NCI-H1092 treated with DMSO at 0.1 percent for 48 hours (cell line): Measurements from ENCODE around the gene FOXR1.
A peak's percentile ranks its signal among the peaks of the same experiment; 100 is the strongest.
"Not testable (repeated sequence)": the region's sequence is repeated elsewhere in the genome, so short reads cannot be mapped to it uniquely, and the experiment has no call there.

Experiments used
- DNase-seq: peaks from one replicate; lab custom pipeline; 2025; lab: John Stamatoyannopoulos, UW

Gene FOXR1

DNA sequence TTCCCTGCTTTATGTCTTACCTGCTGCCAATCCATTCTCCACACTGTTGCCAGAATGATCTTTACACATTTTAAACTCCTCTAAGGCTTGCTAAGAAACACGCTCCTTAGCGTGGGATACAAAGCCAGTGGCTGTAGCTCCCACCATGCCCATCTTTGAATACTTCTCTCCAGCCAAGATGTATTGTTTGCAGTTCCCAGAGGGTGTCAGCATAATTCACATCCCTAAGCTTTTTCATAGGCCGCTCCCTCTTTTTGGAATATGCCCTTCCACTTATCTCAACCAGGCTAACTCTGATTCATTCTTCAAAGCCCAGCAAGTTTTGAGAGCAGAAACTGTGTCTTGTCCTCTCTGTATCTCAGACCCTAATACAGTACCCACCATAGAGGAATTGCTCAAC, 23.6 kb upstream of the FOXR1 start:
- no peak for DNase-seq

DNA sequence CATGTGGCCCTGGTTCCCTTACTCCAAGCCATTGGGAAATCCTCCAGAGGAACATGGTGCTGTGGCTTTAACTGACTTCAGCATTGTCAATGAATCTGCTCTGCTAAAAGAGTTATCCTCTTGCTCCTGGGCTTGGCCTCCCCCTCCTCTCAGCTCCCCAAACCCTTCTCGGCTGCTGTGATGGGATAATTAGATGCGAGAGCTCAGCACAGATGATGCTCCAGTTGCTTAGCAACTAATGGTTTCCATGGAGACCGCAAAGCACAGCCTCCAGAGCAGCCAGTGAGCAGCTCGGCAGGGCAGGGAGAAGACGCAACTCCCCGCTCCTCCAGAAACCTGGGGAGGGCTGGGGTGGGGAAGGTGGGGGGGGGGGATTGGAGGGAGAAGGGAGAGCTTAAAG, 18.3 kb upstream of the FOXR1 start:
- peak; percentile 36 for DNase-seq

DNA sequence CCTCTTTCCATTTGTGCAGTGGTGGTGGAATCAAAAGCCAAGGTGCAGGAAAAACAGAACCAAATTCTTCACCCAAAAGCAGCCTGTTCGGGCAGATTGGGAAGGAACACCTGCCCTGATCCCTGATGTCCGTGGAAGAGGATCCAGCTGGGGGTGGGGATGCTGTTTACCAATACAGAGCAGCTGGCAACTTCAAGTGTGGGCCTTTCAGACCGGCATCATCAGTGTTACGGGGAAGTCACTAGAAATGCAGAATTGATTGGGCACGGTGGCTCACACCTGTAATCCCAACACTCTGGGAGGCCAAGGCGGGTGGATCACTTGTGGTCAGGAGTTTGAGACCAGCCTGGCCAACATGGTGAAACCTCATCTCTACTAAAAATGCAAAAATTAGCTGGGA, 17.6 kb upstream of the FOXR1 start:
- not testable (repeated sequence) for DNase-seq

DNA sequence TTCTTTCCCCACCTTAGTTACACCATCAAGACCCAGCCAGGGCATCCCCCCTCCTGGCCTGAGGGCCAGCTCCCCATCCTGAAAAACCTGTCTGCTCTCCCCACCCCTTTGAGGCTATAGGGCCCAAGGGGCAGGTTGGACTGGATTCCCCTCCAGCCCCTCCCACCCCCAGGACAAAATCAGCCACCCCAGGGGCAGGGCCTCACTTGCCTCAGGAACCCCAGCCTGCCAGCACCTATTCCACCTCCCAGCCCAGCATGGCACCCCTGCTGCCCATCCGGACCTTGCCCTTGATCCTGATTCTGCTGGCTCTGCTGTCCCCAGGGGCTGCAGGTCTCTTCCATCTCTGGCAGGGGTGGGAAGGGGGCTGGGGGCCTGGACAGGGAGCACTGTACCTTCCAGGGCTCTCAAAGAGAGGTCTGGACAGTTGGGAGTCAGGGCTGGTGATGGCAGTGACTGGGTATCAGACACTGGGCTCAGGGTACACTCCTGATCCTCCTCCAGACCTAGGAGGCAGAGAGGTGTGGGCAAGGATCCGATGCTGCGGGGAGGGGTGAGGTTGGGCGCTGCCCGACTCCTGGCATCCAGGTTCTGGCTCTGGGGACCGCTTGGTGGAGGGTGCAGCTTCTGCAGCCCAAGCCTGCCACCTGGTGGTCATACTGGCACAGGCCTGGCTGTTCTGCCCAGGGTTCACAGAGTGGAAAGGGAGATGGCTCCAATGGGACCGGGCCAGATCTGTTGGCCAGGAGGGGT, 15.3 kb upstream of the FOXR1 start, which contains the start of gene UPK2:
Gene UPK2 (plus strand): TSS at position 205 of the 753 bp plus-strand sequence. CDS start 53 bp downstream, at position 258.
- DNase-seq = peak; percentile 62

DNA sequence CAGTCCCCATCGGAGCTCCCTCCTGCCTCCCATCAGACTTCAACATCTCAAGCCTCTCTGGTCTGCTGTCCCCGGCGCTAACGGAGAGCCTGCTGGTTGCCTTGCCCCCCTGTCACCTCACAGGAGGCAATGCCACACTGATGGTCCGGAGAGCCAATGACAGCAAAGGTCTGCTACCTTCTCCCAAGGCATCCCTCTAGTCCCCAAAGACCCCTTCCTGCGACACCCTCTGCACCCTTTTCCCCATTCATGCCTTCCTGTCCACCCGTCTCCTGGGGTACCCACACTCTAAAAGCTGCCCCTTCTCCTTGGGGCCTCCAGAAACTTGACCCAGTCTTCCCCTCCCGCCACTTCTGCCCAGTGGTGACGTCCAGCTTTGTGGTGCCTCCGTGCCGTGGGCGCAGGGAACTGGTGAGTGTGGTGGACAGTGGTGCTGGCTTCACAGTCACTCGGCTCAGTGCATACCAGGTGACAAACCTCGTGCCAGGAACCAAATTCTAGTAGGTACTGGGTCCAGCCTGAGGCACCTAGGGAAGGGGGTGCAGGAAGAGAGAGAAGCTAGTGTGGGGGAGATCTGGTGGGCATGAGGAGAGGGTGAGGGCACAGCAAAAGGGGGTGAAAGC, 14.6 kb upstream of the FOXR1 start:
- DNase-seq = no peak

DNA sequence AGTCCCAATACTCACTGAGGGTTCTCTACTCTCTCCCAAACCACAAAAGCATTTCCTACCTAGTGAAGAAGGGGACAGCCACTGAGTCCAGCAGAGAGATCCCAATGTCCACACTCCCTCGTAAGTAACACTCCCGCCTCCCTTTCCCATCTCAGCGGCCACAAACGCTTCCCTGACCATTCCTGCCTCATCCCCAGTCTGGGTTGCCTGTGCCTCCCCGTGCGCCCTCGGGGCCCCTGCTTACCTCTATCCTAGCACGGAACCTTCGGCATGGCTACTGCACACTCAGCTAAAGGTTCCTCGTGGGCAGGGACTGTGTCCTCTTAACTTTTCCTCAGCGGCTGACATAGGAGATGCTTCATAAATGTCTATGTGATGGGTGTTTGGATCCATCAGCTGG, 14.0 kb upstream of the FOXR1 start:
- DNase-seq = no peak

DNA sequence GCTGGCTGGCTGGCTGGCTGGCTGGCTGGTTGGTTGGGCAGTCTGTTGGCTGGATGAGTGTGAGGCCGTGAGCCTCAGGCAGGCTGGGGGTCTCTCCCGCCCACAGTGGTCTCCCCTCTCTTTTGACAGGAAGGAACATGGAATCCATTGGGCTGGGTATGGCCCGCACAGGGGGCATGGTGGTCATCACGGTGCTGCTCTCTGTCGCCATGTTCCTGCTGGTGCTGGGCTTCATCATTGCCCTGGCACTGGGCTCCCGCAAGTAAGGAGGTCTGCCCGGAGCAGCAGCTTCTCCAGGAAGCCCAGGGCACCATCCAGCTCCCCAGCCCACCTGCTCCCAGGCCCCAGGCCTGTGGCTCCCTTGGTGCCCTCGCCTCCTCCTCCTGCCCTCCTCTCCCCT, 13.6 kb upstream of the FOXR1 start:
- no peak for DNase-seq

DNA sequence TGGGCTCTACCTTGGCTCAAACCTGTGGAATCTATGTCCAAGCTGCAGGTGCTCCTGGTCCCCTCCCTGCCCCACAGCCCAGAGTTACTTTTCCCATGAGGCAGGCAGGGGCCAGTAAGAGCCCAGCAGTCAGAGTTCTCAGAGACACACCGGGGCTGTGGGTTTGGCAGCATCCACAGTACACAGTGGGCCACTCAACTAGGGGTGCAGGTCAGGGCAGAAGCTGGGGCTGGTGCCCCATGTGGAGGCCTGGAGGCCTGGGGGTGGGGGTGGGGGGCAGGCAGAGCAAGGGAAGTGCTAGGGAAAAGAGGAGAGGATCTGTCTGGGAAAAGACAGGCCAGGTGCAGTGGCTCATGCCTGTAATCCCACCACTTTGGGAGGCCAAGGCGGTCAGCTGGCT, 13.0 kb upstream of the FOXR1 start:
- no peak for DNase-seq

DNA sequence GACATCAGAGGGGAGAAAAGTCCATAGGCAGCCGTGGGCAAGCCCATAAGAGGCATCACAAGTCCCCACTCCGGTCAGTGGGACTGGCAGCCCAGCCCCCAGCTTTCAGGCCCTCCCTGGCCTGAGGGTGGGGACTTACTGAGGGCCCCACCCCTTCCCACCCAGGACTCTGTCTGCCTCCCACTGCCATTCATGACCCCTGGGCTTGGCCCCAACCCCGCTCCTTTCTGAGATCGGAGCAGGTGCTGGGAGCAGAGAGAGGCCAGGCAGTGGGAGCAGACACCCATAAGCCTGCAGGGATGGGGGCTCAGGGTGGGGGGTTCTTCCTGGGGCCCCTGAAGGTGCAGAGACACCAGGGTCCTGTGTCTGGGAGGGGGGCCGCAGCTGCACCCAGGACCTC, 10.4 kb upstream of the FOXR1 start:
- no peak for DNase-seq

DNA sequence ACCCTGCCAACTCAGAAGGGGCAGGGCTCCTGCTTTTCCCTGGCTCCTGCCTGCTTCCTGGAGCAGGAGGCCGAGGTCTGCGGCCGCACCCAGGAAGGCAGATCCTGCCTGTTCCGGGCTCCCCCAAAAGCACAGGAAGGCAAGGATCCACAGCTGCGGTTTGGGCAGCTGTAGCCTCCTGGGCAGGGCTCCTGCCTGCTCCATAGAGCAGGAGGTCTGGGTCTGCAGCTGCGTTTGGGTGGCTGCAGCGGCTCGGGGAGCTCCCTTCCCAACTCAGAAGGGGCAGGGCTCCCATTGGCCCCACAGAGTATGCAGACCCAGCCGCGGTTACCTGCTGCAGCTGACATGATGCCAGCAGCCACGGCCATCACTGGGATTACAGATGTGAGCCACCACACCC, 10.0 kb upstream of the FOXR1 start:
- DNase-seq = no peak

DNA sequence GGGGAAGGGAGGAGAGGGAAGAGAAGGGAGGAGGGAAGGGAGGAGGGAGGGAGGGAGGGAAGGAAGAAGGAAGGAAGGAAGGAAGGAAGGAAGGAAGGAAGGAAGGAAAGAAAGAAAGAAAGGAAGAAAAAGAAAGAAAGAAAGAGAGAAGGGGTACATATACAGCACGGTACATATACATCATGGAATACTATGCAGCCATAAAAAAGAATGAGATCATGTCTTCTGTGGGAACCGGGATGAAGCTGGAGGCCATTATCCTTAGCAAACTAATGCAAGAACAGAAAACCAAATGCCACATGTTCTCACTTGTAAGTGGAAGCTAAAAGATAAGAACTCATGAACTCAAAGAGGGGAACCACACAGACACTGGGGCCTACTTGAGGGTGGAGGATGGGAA, 2.1 kb upstream of the FOXR1 start:
- DNase-seq = not testable (repeated sequence)

DNA sequence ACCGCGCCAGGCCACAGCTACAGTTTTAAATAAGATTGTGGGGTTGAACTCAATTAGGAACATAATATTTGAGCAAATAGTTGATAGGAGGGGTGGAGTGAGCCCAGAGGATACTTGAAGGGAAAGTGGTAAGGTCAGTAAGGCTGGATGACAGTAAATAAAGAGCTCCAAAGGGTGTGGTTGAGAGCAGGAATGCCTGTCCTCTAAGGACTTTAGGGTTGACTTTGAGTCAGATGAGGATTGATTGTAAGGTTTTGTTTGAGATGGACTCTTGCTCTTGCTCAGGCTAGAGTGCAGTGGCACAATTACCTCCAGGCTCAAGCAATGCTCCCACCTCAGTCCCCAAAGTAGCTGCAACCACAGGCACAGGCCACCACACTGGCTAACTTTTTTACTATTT, 2.4 kb downstream of the FOXR1 start:
- no peak for DNase-seq

DNA sequence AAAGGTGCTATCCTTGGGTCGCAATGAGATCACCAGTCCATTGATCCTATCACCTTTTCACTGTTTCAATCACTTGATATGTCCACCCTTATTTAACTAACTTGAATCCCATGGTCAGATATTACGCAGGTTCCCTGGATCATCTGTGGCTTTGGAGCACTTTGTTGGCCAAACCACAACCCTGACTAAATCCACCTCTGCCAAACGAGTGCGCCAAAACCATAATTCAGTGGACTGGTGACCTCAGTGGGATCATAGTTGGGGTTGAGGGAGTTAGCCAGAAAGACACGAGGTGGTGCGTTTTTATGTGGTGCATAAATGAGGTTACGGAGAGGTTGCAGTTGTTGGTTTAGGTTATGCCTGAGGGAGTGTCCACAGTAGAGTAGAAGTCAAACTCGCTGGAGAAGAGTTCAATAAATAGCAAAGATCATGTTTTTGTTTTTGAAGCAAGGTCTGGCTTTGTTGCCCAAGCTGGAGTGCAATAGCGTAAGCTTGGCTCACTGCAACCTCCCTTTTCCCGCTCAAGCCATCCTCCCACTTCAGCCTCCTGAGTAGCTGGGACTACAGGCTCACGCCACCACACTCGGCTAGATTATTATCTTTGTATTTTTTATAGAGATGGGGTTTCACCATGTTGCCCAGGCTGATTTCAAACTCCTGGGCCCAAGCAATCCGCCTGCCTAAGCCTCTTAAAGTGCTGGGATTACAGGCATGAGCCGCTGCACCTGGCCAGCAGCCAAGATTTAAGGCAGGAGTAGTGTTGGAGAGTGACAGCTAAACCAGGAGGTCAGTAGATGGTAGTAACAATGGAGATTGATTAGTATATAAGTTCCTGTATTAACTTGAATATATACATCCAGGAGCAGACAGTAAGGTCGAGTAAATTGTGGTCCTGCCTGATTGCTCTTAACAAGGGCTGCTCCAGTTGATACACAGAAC, 4.5 kb downstream of the FOXR1 start:
- no peak for DNase-seq

DNA sequence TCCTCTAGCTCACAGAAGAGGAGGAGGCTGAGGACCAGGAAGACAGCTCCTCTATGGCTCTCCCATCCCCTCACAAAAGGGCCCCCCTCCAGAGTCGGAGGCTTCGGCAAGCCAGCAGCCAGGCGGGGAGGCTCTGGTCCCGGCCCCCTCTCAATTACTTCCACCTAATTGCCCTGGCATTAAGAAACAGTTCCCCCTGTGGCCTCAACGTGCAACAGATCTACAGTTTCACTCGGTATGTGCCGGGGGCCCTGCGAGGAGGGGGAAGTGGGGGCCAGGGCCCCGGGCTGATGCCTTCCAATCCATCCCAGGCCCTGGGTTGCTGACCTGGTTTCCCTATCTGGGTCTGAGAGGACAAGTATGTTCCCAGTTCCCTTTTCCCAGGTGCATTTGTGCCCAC, 7.9 kb downstream of the FOXR1 start:
- no peak for DNase-seq

DNA sequence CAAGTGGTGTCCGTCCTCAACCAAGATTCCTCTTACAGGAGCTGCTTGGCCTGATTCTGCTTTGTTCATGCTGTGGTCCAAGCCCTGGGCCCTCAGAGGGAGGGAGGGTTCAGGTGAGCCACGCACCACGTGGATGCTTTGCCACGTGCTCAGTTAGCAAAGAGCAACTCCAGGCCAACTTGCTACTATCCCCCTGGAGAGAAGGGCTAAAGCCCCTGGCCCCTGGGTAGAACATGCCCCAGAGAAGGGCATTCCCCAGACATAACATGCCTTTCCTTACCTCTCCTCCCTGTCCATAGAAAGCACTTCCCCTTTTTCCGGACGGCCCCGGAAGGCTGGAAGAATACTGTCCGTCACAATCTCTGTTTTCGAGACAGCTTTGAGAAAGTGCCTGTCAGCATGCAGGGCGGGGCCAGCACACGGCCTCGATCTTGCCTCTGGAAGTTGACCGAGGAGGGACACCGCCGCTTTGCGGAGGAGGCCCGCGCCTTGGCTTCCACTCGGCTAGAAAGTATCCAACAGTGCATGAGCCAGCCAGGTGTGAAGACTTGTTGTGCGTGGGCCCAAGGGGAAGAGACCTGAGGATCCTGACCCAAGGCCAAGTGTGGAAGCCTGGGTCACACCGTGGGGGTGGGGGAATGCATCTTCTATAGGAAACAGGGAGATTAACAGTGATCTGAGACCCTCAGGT, 8.8 kb downstream of the FOXR1 start:
- no peak for DNase-seq

DNA sequence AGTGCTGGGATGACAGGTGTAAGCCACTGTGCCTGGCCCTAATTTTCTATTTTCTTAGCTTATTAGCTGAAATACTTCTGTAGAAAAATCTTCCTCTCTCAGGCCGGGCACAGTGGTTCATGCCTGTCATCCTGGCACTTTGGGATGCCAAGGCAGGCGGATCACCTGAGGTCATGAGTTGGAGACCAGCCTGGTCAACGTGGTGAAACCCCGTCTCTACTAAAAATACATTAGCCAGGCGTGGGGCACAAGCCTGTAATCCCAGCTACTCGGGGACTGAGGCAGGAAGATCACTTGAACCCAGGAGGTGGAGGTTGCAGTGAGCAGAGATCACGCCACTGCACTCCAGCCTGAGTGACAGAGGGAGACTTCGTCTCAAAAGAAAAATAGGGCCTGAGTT, 12.8 kb downstream of the FOXR1 start:
- DNase-seq = not testable (repeated sequence)

DNA sequence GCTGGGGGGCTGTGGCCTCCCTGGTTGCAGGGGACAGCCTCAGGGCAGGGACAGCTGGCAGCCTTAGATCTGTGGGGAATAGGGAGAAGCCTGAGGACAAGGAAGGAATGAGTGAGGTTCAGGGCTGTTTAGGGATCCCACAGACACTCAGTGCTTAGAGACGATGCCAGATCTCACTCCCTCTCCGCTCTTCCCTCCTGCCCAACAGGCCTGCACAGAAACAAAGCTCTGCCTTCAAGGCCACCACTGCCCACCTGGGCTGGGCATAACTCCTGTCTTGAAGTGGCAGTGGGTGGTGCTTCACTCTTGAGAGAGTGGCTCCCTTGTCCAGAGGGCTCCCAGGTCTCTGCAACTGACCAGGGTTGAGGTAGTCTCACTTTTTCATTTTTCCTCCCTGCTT, 13.3 kb downstream of the FOXR1 start:
- DNase-seq = no peak

DNA sequence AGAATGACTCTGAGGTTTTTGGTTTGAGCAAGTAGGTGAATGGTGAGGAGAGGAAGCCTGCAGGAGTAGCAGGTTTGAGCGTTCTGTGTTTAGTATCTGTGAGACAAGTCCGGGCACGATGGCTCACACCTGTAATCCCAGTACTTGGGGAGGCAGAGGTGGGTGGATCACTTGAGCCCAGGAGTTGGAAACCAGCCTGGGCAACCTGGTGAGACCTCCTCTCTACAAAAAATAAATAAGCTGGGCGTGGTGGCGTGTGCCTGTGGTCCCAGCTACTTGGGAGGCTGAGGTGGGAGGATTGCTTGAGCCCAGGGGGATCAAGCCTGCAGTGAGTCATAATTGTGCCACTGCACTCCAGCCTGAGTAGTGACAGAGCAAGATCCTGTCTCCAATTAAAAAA, 16.7 kb downstream of the FOXR1 start:
- no peak for DNase-seq

DNA sequence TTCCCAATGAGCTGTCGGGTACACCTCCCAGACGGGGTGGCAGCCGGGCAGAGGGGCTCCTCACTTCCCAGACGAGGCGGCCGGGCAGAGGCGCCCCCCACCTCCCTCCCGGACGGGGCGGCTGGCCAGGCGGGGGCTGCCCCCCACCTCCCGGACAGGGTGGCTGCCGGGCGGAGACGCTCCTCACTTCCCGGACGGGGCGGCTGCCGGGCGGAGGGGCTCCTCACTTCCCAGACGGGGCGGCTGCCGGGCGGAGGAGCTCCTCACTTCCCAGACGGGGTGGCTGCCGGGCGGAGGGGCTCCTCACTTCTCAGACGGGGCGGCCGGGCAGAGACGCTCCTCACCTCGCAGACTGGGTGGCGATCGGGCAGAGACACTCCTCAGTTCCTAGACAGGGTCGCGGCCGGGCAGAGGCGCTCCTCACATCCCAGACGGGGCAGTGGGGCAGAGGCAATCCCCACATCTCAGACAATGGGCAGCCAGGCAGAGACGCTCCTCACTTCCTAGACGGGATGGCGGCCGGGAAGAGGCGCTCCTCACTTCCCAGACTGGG, 20.0 kb downstream of the FOXR1 start:
- DNase-seq = not testable (repeated sequence)

DNA sequence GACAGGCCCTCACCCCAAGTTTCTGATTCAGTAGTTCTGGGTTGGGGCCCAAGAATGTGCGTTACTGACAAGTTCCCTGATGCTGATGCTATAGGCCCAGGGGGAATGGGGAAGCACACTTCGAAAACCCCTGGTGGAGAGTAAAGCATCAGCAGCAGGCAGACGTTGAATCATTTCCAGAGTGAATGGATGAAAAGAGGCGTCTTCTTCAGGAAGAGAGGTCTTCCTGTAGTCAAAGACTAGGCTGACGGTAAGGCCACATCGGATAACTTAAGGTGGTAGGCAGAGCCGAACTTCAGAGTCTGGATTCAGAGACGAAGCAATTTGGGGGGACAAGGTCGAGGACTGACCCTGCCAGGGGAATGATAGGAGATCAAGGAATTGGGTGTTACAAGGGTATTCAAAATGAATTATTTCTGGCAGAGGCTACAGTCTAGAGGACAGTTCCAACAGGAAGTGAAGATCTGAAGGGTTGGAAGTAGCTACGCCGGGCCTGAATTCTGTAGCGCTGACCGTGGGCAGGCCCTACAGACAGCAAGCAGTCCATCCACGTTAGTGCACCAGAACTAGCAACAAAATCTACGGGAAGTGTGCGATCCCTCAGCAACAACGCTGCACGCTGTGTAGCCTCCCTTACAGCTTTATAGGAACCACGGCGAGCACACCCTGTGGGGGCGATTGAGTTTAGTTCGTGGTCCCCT, 25.5 kb downstream of the FOXR1 start:
- DNase-seq = no peak
